Caki2 (cell line): ENCODE measurements around the gene NHSL1. TPM values are rescaled to one million over a fixed set of nuclear protein-coding genes. Genes with fewer than 3 reads are reported as not detected.
A peak's percentile ranks its signal among the peaks of the same experiment; 100 is the strongest.

Experiments used
- DNase-seq: peaks from one replicate; pipeline ENCODE4 v3.0.0-alpha.2; 2015; ENCODE audit warnings: low read depth
- in situ Hi-C: cut with HindIII; loops from 2 replicates; pipeline ENCODE4 v1.10.0; 2016; ENCODE audit warnings: low sequenced_read_pairs, low pct_unique_long_range_greater_than_20kb, mixed read lengths
- total RNA-seq: library from RNA; depleted of rRNA; stranded (reverse); fragments of >200 nt; shearing (Covaris generic); gene quantifications from 2 replicates; pipeline ENCODE4 v1.2.3, GENCODE V29; 2014; ENCODE audit warnings: low replicate concordance

NHSL1 gene
- total RNA-seq, 1 experiment from 2014 or later, result 2.5 TPM

DNA sequence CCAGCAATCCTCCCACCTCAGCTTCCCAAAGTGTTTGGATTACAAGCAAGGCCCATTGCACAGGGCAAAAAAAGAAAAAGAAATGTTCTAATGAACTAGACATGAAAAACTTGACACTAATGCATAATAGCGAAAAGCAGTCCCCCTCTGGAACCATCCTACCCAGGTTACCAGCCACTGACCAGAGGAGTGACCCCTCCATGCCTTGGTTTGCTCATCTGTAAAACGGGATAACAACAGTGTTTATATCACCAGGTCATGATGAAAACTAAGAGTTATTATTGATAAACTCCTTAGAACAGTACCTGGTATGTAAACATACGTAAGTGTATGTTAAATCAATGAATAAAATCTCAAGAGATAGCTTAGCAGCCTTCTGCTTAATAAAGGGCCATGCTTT lies 3.3 kb upstream of the NHSL1 start:
- in situ Hi-C loops, result no loop called here
- no peak for DNase-seq

DNA sequence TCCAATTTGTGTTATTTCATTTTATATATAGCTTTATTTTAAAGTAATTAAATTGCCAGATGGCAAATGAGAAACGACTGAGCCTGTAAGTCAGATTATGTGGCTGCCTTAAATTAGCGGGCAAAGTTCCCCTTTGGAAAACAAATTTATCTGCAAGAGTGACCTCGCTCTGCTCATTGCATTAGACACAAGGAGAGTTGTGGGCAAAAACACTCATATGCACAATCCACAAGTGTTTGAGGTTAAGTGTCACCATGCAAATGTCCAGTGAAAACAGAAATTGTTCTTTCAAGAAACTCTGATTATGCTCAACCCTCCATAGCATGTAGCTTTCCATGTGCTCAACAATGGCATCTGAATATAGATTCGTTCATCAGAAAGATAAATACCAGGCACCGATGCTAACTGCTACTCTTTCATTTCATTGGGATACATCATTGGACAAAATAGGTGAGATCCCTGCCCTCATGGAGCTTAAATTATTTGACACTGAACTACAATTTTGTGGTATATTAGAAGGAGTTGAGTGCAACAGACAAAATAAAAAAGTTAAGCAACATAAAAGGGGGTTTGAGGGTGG lies 1.7 kb upstream of the NHSL1 start:
- no peak for DNase-seq
- in situ Hi-C loops, result no loop called here

DNA sequence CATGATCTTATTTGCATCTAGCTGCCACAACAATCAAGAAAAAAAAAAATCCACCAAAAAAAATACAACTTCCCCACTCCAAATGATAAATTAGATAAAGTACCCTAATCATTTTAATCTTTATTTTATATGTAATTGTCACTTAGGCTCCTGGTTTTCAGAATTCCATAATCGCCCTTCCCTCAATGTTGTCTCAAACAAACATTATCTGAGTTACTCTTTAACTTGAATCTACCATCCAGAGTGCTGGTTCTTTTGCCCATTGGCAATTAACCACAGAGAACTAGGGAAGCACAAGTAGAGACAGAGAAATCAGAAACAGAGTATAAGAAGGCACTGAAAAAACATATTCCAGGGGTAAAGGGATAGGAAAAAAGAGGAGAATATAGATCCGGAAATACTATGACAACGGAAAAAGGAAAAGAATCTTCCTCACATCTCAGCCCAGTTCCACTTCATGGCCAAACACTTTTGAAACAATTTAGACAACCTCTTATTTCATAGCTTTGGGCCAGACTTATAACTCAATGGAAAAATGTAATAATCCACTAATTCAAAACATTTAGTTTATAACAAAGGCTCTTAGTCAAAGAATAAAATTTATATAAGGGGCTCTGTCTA lies 861 bp upstream of the NHSL1 start:
- peak; percentile 66 for DNase-seq
- in situ Hi-C loops, result no loop called here

DNA sequence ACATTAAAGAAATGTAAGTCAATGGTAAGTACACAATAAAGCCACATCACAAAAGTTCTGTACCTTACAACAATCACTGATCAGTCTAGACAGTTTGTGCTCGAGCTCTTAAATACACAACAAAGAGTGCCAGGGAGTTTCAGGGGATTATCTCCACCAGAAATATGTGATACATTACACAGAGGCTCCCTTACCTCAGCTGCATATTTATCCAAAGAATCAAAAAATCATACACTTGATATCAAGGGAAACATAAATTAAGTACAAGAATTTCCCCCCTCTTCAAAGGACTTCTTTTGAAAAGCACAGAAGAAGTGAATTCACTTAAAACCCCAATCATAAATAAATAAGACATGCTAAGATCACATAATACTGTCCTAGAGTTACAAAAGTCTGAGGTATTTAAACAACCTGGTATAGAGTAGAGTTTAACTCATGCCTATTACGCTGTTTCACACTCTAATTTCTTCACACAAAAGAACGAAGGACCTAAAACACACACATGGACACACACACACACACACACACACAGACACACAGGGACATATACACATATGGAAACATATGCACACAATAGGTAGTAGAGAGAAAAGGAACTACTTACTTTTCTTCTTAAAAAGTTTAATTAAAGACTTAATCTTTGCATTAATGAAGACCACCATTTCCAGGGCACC lies 528 bp downstream of the NHSL1 start:
- DNase-seq, result no peak
- in situ Hi-C loops, result no loop called here

DNA sequence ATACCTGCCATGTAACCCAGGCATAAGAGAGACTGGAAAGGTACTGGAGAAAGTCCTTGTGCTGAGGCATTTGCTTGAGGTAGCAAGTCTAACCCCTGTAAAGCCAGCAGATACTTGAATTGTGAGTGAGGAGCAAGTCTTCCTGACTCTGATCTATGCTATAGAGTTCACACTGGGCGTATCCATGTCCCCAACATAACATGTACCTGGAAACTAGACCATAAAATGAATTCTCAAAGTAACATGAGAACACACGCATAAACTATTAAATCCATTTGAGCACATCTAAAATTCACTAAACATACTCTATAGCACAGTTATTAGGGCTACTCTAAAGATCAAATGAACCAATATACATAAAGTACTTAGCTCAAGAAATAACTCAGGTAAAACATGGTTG lies 2.0 kb downstream of the NHSL1 start:
- DNase-seq, result no peak
- in situ Hi-C loops, result no loop called here

DNA sequence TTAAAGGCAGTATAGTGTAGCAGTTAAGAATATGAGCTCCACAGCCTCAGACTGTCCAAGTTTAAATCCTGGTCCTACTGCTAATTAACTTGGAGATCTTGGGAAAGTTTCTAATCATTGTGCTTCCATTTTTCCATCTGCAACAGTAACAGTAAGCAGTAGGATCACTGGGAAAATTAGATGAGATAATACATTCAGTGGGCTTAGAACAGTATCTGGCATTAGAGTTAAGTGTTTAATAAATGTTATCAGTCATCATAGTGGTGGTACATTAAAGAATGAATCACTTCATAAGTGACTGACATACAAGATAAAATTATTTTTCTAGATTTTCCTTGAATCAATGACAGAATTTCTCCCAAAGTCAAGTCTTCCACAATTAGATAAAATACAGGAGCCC lies 5.0 kb downstream of the NHSL1 start:
- in situ Hi-C loops, result no loop called here
- no peak for DNase-seq

DNA sequence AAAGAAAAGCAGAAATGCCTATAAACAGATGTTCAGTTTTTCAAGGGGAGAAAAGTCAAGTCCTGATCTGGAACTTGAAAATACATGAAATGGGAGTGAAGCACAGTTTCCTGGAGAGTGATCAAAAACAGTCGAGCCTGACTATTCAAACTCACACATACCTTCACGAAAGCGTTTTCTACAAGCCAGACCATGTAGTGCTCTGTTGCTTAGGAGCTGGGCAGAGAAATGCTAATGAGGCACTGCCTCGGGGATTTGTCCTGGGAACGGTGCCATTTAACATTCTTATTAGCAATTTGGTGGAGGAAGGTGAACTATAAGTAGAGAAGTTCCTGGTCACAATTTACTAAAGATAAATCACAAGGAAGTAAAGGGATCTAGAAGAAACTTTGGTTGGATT lies 5.9 kb downstream of the NHSL1 start:
- DNase-seq, result peak; percentile 80

DNA sequence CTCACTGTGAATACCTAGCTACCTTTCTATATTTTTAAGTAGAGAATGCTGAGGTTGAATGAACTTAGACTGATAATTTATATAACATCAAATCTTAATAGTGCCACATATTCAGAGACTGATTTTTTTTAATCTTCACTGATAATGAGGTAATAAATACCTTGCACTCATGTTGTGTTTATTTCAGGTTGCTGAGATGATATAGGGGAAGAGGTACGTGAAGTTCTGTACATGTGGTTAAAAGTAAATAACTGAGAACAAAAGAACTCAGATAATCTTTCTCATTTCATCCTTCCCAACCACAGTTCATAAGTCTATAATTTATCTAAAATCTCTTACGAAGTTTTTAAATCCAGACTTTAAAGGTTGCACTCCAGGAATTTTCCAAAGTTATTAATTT lies 6.4 kb downstream of the NHSL1 start:
- in situ Hi-C loops, result no loop called here
- DNase-seq, result no peak

More for the DNA sequence above, 5.9 kb downstream of the NHSL1 start:
- in situ Hi-C loops, result no loop called here

DNA sequence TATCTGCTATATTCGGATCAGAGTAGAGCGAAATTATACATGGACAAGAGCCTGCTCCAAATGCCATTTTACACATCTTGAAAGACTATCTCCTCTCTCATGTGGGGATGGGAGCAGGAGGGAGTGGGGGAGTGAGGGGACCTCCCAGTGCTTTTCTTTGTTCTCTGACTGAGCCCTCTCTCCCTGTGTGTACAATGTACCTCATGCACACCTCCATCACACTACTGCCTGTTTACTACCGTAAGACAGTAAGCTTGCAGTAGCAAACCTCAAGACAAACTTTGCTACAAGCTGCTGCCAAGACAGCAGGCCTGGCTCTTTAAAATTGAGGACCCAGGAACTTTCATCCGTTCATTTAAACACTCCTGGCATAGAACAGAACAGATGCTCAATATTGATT lies 7.2 kb downstream of the NHSL1 start:
- in situ Hi-C loops, result no loop called here
- DNase-seq, result no peak

DNA sequence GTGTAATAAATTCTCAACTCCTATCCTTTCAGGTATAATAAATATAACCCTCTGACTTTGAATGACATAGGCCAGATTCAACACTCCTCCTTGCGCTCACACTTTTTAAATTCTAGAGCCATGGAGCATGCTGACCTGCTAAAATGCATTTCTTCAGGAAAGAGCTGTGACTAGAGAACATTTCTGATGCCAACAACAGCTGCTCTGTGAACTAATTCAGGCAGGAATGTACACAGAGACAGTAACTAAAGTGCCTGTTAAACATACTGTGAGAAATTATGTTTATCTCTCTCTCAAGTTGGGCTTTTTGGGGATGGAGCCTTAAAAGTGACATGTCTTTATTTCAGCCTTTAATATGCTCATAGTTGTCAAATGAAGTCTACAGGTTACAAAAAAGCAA lies 8.3 kb downstream of the NHSL1 start:
- in situ Hi-C loops, result no loop called here
- no peak for DNase-seq

DNA sequence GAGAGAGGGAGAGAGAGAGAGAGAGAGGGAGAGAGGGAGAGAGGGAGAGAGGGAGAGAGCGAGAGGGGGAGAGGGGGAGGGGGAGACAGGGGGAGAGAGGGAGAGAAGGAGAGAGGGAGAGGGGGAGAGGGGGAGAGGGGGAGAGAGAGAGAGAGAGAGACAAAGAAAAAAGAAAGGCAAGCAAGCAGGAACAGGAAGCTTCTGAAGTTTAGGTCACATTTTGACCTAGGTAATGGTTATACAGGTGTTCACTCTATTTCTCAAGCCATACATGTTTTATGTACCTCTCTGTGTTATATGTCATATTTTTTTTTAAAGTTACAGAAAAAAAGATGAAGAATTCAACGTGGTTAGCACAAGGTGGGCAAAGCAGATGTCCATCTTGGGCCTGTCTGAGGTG lies 9.4 kb downstream of the NHSL1 start:
- in situ Hi-C loops, result no loop called here
- no peak for DNase-seq

DNA sequence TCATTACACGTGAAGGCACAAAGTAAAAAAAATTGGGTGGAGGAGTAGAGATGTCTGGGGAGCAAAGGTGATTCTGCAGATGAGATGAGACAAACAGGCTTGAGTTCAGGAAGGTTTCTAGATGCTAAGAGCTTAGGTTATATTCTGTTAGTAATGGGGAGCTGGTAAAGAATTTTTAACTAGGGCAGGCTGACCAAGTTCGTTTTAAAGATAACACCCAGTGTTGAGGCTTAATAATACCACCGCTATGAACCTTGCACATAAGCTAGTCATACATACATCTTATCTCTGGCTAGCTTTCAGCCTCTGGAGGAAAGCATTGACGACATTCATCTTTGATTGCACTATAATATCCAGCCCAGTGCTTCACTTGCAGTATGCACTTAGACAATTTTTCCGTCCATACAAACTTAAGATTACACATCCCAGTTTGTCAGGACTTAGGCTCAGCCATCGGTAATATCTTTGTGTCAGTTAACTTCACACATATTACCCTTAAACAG lies 12.1 kb downstream of the NHSL1 start:
- in situ Hi-C loops, result no loop called here
- DNase-seq, result no peak

DNA sequence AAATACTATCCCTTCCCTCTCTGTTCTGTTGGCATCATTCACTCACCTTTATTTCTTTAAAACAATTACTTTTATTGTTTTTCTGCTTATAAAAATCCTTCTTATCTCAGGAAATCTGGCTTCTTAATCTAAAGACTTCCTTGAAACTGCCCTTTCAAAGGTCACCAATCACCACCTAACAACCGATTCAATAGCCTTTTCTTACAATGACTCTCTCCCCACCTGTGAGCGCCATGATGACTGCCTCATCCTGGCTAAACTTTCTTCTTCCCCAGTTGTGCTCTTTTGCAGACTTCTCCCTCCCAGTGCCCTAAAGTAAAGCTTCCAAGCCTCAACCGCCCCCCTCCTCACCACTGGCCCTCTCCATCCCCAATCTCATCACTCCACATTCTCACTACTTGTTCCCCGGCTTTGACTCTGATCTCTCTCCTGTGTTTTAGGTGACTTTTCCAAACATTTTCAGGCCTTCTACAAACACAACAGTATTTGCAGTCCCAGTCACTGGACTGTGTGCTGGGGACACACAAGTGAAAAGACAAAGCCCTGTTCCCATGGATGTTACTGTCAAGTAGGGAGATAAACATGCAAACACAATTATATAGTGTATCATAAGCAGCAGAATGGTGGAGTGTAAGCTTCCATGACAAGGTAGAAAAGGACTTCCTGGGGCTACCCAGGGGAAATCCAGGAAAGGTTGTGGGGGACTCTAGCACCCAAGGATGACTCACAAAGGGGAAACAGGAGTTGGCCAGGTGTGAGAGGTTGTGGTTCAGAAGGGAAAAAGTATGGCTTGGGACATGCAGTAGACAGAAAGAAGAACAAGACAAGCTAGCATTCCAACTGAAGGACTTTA lies 12.8 kb downstream of the NHSL1 start:
- in situ Hi-C loops, result no loop called here
- no peak for DNase-seq

DNA sequence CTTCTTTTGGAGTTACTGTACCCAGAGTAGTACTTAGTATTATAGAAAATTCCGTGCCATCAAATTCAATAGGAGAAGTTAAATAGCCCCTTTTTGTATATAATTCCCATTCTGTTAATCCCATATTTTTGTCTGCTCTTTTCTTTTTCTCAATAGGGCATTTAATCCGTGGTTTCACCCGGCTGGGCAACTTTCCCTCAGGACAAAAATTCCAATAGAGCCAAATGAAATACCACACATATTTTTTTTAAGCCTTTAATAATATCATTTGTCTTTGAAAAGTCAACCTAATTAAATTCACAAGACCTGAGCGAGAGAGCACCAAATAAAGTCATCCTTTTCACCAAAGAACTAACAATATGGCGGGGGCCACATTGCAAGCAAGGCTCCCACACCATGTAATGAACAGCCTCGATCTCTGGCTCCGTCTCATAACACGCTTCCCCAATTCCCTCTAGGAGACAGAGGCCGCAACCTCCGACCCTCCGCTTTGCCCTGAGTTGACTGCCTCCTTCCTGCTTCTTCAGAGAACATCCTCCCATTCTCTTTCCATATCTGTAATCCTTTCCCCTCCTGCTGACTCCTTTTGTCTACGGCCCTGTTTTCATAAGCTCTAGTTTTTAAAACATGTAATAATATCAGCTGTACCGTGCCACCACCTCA lies 13.6 kb downstream of the NHSL1 start:
- no peak for DNase-seq
- in situ Hi-C loops, result no loop called here

DNA sequence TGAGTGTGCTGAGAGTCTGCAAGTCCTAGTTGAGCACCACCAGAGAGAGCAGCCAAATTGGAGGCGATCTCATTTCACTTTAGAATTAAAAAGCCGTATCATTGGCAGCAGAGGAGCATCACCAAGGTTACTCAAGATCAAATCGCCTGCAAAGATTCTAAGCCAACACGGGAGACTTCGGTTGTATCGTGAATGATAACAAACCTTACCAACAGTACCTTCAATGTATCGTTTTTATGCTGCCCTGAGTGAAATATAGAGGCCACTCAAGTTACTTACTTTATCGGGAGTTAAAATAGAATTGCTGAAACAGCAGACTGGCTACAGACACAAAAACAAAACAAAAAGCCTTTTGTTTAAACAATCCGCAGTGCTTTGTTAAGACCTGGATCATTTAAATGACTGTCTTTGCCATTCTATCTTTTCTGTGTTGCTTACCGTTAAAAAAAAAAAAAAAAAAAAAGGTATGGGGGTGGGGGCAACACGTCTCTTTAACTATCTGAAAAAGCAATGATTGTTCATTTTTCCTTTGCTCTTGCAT lies 14.2 kb downstream of the NHSL1 start:
- in situ Hi-C loops, result no loop called here

DNA sequence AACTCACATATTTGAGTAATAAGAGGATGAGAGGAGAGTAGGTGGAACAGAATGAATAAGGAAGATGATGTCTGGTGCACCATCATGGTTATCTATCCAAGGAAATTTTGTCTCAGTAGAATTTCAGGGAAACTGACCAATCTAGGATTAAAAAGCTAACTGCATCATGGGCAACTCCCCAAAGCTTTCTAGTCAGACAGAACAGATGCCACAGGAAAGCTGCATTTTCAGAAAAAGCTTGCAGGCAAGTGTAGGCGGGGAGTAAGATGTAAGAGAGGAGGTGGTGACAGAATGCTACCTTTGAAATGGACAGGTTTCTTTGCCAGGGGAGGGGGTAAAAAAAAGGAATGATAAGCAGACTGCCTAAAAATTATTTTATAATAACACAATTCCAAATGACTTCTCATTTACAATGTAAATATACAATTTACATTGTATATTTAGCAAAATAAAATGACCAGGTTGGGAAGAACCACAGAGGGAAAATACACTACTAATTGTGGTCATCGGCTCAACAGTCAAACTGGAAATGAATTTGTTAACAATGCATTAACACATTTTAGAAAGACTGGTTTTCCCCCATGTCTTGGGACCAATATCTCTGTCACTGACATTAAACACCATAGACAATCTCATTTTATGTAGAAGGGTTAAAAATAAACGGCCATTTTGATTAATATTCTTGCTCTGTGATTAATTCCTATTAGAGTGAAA lies 15.1 kb downstream of the NHSL1 start:
- DNase-seq, result no peak
- in situ Hi-C loops, result no loop called here

More for the DNA sequence above, 14.2 kb downstream of the NHSL1 start:
- no peak for DNase-seq

DNA sequence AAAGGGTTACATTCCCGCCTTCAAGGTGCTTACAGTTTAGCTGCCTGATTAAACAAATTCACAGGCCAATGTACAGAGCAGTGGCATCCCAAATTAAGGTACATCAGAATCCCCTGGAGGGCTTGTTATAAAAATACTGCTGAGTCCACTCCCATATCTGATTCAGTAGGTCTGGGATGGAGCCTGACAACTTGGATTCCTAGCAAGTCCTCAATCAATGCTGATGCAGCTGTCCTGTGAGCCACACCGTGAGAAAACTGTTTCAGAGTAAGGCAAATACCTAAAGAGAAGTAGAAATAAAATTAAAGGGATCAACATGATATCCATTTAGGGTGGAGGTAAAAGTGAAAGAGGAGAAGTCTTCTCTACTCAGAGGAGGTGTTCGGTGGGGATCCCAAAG lies 16.5 kb downstream of the NHSL1 start:
- in situ Hi-C loops, result no loop called here

More for the DNA sequence above, 16.5 kb downstream of the NHSL1 start:
- no peak for DNase-seq
